ENCODE data around the gene TOM1L2. TPM values are rescaled to one million over a fixed set of nuclear protein-coding genes. Genes with fewer than 3 reads are reported as not detected.

TOM1L2 gene
- total and polyA plus RNA-seq, 12 donors = 29.6 to 437 (median 67.7) TPM

- H3K27me3 ChIP-seq = no peaks in the 10 kb centered on the region
- no peak overlapping the region for H3K27ac ChIP-seq
- intact Hi-C loops (cut with DNase I) = loop anchor here in 1 of 2 donors (10.0 kb wide), 1 partner anchor 237 kb away; the partner anchor contains the start of genes ATPAF2 and GID4
- H3K4me3 ChIP-seq = no peak overlapping the region
- H3K9me3 ChIP-seq (replicated peaks in 1 of 3) = no peaks in the 10 kb centered on the region
- TF ChIP-seq, protein P1, sequence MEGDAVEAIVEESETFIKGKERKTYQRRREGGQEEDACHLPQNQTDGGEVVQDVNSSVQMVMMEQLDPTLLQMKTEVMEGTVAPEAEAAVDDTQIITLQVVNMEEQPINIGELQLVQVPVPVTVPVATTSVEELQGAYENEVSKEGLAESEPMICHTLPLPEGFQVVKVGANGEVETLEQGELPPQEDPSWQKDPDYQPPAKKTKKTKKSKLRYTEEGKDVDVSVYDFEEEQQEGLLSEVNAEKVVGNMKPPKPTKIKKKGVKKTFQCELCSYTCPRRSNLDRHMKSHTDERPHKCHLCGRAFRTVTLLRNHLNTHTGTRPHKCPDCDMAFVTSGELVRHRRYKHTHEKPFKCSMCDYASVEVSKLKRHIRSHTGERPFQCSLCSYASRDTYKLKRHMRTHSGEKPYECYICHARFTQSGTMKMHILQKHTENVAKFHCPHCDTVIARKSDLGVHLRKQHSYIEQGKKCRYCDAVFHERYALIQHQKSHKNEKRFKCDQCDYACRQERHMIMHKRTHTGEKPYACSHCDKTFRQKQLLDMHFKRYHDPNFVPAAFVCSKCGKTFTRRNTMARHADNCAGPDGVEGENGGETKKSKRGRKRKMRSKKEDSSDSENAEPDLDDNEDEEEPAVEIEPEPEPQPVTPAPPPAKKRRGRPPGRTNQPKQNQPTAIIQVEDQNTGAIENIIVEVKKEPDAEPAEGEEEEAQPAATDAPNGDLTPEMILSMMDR (IDR thresholded peaks at IDR 0.05) = no peak
- no peak for TF ChIP-seq POLR2A (IDR thresholded peaks at IDR 0.05)
- 40 to 92% (median 90%) methylated on average over 1 to 25 of the region's 25 CpGs for WGBS, 4 donors
- peaks cover under 1 to 4% of the 10 kb centered on the region in 2 donors for H3K4me1 ChIP-seq (replicated peaks in 1 of 2)
- peaks cover 0 to 53% of the 10 kb centered on the region in 2 donors for H3K36me3 ChIP-seq (replicated peaks in 1 of 2)
- DNase-seq = no peak
Measured at GRCh38 chr17:17798010-17798556, 174.1 kb downstream of the TOM1L2 start.

DNA sequence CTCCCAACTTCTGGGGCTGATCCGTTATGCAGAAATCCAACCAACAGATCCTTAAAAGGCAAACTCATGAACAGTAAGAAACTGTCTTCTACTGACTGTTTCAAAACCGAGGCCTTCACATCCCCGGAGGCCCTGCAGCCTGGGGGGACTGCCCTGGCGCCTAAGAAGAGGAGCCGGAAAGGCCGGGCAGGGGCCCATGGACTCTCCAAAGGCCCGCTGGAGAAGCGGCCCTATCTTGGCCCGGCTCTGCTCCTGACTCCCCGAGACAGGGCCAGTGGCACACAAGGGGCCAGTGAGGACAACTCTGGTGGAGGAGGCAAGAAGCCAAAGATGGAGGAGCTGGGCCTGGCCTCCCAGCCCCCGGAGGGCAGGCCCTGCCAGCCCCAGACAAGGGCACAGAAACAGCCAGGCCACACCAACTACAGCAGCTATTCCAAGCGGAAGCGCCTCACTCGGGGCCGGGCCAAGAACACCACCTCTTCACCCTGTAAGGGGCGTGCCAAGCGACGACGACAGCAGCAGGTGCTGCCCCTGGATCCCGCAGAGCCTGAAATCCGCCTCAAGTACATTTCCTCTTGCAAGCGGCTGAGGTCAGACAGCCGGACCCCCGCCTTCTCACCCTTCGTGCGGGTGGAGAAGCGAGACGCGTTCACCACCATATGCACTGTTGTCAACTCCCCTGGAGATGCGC lies 174.9 kb downstream of the TOM1L2 start:
- DNase-seq = no peak
- Histone ChIP-seq H3K4me1 (replicated peaks in 1 of 2) (peaks cover 6 to 12% of the 10 kb centered on the region in 2 donors), H3K27ac (no peak overlapping the region), H3K9me3 (replicated peaks in 1 of 3) (no peaks in the 10 kb centered on the region), H3K27me3 (no peaks in the 10 kb centered on the region), H3K4me3 (no peak overlapping the region), H3K36me3 (replicated peaks in 1 of 2) (peaks cover 0 to 53% of the 10 kb centered on the region in 2 donors)
- WGBS, 4 donors = 86 to 96% (median 93%) methylated on average over 23 to 30 of the region's 30 CpGs
- intact Hi-C loops (cut with DNase I) = loop anchor here in 1 of 2 donors (10.0 kb wide), 1 partner anchor 238 kb away; the partner anchor contains the start of genes ATPAF2 and GID4
- no peak for TF ChIP-seq POLR2A (IDR thresholded peaks at IDR 0.05)
- TF ChIP-seq, protein P1 (IDR thresholded peaks at IDR 0.05) = no peak

- Histone ChIP-seq H3K36me3 (replicated peaks in 1 of 2) (peaks cover 0 to 48% of the 10 kb centered on the region in 2 donors), H3K4me1 (replicated peaks in 1 of 2) (peaks cover 6 to 12% of the 10 kb centered on the region in 2 donors), H3K9me3 (replicated peaks in 1 of 3) (no peaks in the 10 kb centered on the region), H3K4me3 (no peak overlapping the region), H3K27me3 (no peaks in the 10 kb centered on the region), H3K27ac (no peak overlapping the region)
- DNase-seq = no peak
- intact Hi-C loops (cut with DNase I) = loop anchor here in 1 of 2 donors (10.0 kb wide), 1 partner anchor 238 kb away; the partner anchor contains the start of genes ATPAF2 and GID4
- 90 to 94% (median 93%) methylated on average over 2 to 13 of the region's 13 CpGs for WGBS, 4 donors
- TF ChIP-seq, protein P1 (IDR thresholded peaks at IDR 0.05) = no peak
- no peak for TF ChIP-seq POLR2A (IDR thresholded peaks at IDR 0.05)
Measured at GRCh38 chr17:17796787-17797061, 175.5 kb downstream of the TOM1L2 start.

GRCh38 chr17:17795946-17796786 lies 176.0 kb downstream of the TOM1L2 start:
- peaks cover 0 to 48% of the 10 kb centered on the region in 2 donors for H3K36me3 ChIP-seq (replicated peaks in 1 of 2)
- DNase-seq = no peak
- no peak overlapping the region for H3K4me3 ChIP-seq
- no peak overlapping the region for H3K27ac ChIP-seq
- no peak for TF ChIP-seq POLR2A (IDR thresholded peaks at IDR 0.05)
- TF ChIP-seq, protein P1 (IDR thresholded peaks at IDR 0.05) = no peak
- intact Hi-C loops (cut with DNase I) = loop anchor here in 1 of 2 donors (10.0 kb wide), 1 partner anchor 239 kb away; the partner anchor contains the start of genes ATPAF2 and GID4
- H3K27me3 ChIP-seq = no peaks in the 10 kb centered on the region
- no peaks in the 10 kb centered on the region for H3K9me3 ChIP-seq (replicated peaks in 1 of 3)
- H3K4me1 ChIP-seq (replicated peaks in 1 of 2) = peaks cover 6 to 12% of the 10 kb centered on the region in 2 donors
- WGBS, 4 donors = 95 to 98% (median 96%) methylated on average over 12 to 40 of the region's 40 CpGs

Data from adrenal gland (tissue), 12 donors.